GM23338 (cell line): ENCODE measurements around the gene CD2. TPM values are rescaled to one million over a fixed set of nuclear protein-coding genes. Genes with fewer than 3 reads are reported as not detected.

Experiments
- ATAC-seq: fragments of 200-7000 bp; cut with Tn5 transposase; 3 replicates; pipeline ENCODE4 v1.9.1; 2020
- DNase-seq: peaks from one replicate; pipeline ENCODE4 v3.0.0-alpha.2; 2015; ENCODE audit warnings: low spot score
- H2AFZ ChIP-seq: fragments of 200-600 bp; sonication (generic); 2 replicates; pipeline ENCODE4 v1.8.0; 2016; ENCODE audit warnings: antibody characterized with exemption, mild to moderate bottlenecking, moderate library complexity
- H3F3A ChIP-seq: fragments of 200-600 bp; sonication (generic); replicated peaks from 2 replicates; pipeline ENCODE4 v1.8.0; 2017; ENCODE audit warnings: antibody characterized with exemption, mixed run types, low read depth
- H3K27ac ChIP-seq: fragments of 200-600 bp; sonication (generic); 2 replicates; pipeline ENCODE4 v1.6.1; 2016; ENCODE audit warnings: low read depth
- H3K27me3 ChIP-seq: fragments of 200-600 bp; sonication (generic); 2 replicates; pipeline ENCODE4 v1.8.0; 2016; ENCODE audit warnings: mild to moderate bottlenecking, mixed run types, moderate library complexity; ENCODE audit not compliant: insufficient read depth
- H3K36me3 ChIP-seq: fragments of 200-600 bp; sonication (generic); 2 replicates; pipeline ENCODE4 v1.8.0; 2016; ENCODE audit warnings: mild to moderate bottlenecking; ENCODE audit not compliant: insufficient read depth
- H3K4me1 ChIP-seq: fragments of 200-600 bp; sonication (generic); 2 replicates; pipeline ENCODE4 v1.8.0; 2016; ENCODE audit warnings: mild to moderate bottlenecking, moderate library complexity; ENCODE audit not compliant: insufficient read depth
- H3K4me2 ChIP-seq: fragments of 200-600 bp; sonication (generic); 2 replicates; pipeline ENCODE4 v1.7.1; 2017; ENCODE audit warnings: mixed run types
- H3K4me3 ChIP-seq: fragments of 200-600 bp; sonication (generic); 2 replicates; pipeline ENCODE4 v1.6.1; 2016; ENCODE audit warnings: mixed run types
- H3K79me2 ChIP-seq: fragments of 200-600 bp; sonication (generic); replicated peaks from 2 replicates; pipeline ENCODE4 v1.8.0; 2017; ENCODE audit warnings: mild to moderate bottlenecking; ENCODE audit not compliant: insufficient read depth
- H3K9me2 ChIP-seq: fragments of 200-600 bp; sonication (generic); 2 replicates; pipeline ENCODE4 v1.8.0; 2017; ENCODE audit not compliant: insufficient read depth
- H4K20me1 ChIP-seq: fragments of 200-600 bp; sonication (generic); replicated peaks from 2 replicates; pipeline ENCODE4 v1.8.0; 2017; ENCODE audit warnings: mild to moderate bottlenecking; ENCODE audit not compliant: insufficient read depth
- H3K27ac Mint-ChIP-seq: 2 replicates; pipeline ENCODE4 v1.8.0; 2020; ENCODE audit warnings: inconsistent platforms, mild to moderate bottlenecking, moderate library complexity, mixed read lengths
- H3K27me3 Mint-ChIP-seq: 3 replicates; pipeline ENCODE4 v1.8.0; 2022; ENCODE audit warnings: low read depth, mild to moderate bottlenecking, moderate library complexity, mixed read lengths, inconsistent platforms; ENCODE audit not compliant: insufficient read depth, poor library complexity
- H3K36me3 Mint-ChIP-seq: 3 replicates; pipeline ENCODE4 v1.8.0; 2021; ENCODE audit warnings: low read depth, mild to moderate bottlenecking, inconsistent platforms, moderate library complexity, mixed read lengths
- H3K4me1 Mint-ChIP-seq: 3 replicates; pipeline ENCODE4 v1.8.0; 2020; ENCODE audit warnings: mild to moderate bottlenecking, inconsistent platforms, mixed read lengths
- H3K4me3 Mint-ChIP-seq: 3 replicates; pipeline ENCODE4 v1.8.0; 2021; ENCODE audit warnings: moderate library complexity, mild to moderate bottlenecking, inconsistent platforms, mixed read lengths
- H3K9me3 Mint-ChIP-seq: 3 replicates; pipeline ENCODE4 v1.8.0; 2020; ENCODE audit warnings: moderate library complexity, mild to moderate bottlenecking, inconsistent platforms, mixed read lengths
- CREB1 ChIP-seq: fragments of 250-450 bp; sonication (Bioruptor Pico); IDR thresholded peaks from 2 replicates; pipeline ENCODE4 v1.5.0; 2020; ENCODE audit warnings: low read depth, mild to moderate bottlenecking, moderate library complexity
- CTCF ChIP-seq, 2 experiments: fragments of 200-600 bp in 1 of 2; sonication (generic) in 1 of 2; conservative IDR thresholded peaks; 2 replicates each; pipeline versions ENCODE4 v1.5.1 to v1.6.1; 2016 to 2017; ENCODE audit warnings: antibody characterized with exemption in 2 of 2, low read depth in 2 of 2, mild to moderate bottlenecking in 2 of 2, moderate library complexity in 1 of 2
- EZH2 ChIP-seq: fragments of 200-600 bp; sonication (generic); IDR thresholded peaks from one replicate; pipeline ENCODE4 v1.8.0; 2017; ENCODE audit warnings: antibody characterized with exemption, mild to moderate bottlenecking, low read depth; ENCODE audit not compliant: unreplicated experiment
- EZH2phosphoT487 ChIP-seq: fragments of 200-600 bp; sonication (generic); IDR thresholded peaks from one replicate; pipeline ENCODE4 v1.8.1; 2018; ENCODE audit warnings: antibody characterized with exemption; ENCODE audit not compliant: unreplicated experiment
- JUNB ChIP-seq: IDR thresholded peaks from one replicate; pipeline ENCODE4 v1.6.1; 2016; ENCODE audit warnings: antibody characterized with exemption; ENCODE audit not compliant: unreplicated experiment
- NANOG ChIP-seq: IDR thresholded peaks from 2 replicates; pipeline ENCODE4 v1.6.1; 2016; ENCODE audit warnings: antibody characterized with exemption, borderline replicate concordance
- POLR2AphosphoS5 ChIP-seq: IDR thresholded peaks from 2 replicates; pipeline ENCODE4 v1.6.1; 2016; ENCODE audit warnings: antibody characterized with exemption, low read depth
- REST ChIP-seq: IDR thresholded peaks from one replicate; pipeline ENCODE4 v1.6.1; 2018; ENCODE audit warnings: antibody characterized with exemption; ENCODE audit not compliant: unreplicated experiment
- STAT1 ChIP-seq: IDR thresholded peaks from one replicate; pipeline ENCODE4 v1.6.1; 2016; ENCODE audit warnings: antibody characterized with exemption; ENCODE audit not compliant: unreplicated experiment
- ZNF114 ChIP-seq: fragments of 250-450 bp; sonication (Bioruptor Pico); IDR thresholded peaks from 2 replicates; pipeline ENCODE4 v1.5.0; 2020; ENCODE audit warnings: mild to moderate bottlenecking, moderate library complexity
- ZNF331 ChIP-seq: fragments of 250-450 bp; sonication (Bioruptor Pico); IDR thresholded peaks from 2 replicates; pipeline ENCODE4 v1.5.0; 2020; ENCODE audit warnings: low read depth, mild to moderate bottlenecking, moderate library complexity
- polyA plus RNA-seq: library from polyadenylated mRNA; unstranded; fragments of >200 nt; fragmentation: Nextera tagmentation; extraction: Ambion mirVana; gene quantifications from 2 replicates; pipeline ENCODE4 v1.2.1, GENCODE V29; 2016
- total RNA-seq: library from RNA; depleted of rRNA; stranded (reverse); fragments of >200 nt; shearing (Covaris generic); gene quantifications from 2 replicates; pipeline ENCODE4 v1.2.3, GENCODE V29; 2014

CD2 gene
- total and polyA plus RNA-seq, 2 experiments from 2014 or later, result not detected

GRCh38 chr1:116767782-116768382 lies 13.7 kb downstream of the CD2 start:
- no peak for DNase-seq
- no peaks in the 10 kb centered on the region for H3F3A ChIP-seq
- no peaks in the 10 kb centered on the region for H3K4me1 ChIP-seq
- H3K9me2 ChIP-seq, result peaks cover 6% of the 10 kb centered on the region; the same call in 1 of the 2 replicates
- Mint-ChIP-seq H3K36me3 (no peaks in the 10 kb centered on the region; the same call in 2 of the 3 replicates), H3K27ac (no peak overlapping the region), H3K9me3 (peaks cover 2% of the 10 kb centered on the region), H3K4me1 (peaks cover 4% of the 10 kb centered on the region), H3K27me3 (peaks cover 11% of the 10 kb centered on the region), H3K4me3 (no peak overlapping the region)
- H2AFZ ChIP-seq, result 0 out of 2 replicates have a peak overlapping the region, but pooled peaks have one; percentile 7
- ATAC-seq, result no peak
- no peaks in the 10 kb centered on the region for H3K79me2 ChIP-seq
- no peaks in the 10 kb centered on the region for H3K27me3 ChIP-seq
- no peak overlapping the region for H3K27ac ChIP-seq
- H4K20me1 ChIP-seq, result no peaks in the 10 kb centered on the region
- no peak overlapping the region for H3K4me3 ChIP-seq
- H3K36me3 ChIP-seq, result no peaks in the 10 kb centered on the region
- H3K4me2 ChIP-seq, result no peak overlapping the region
- TF ChIP-seq STAT1, result no peak
- TF ChIP-seq JUNB, result no peak
- TF ChIP-seq POLR2AphosphoS5, result no peak
- no peak for TF ChIP-seq REST
- no peak for TF ChIP-seq CTCF (conservative IDR thresholded peaks at IDR 0.05; ENCODE audit: low read depth in 2 of 2)
- no peak for TF ChIP-seq EZH2phosphoT487

DNA sequence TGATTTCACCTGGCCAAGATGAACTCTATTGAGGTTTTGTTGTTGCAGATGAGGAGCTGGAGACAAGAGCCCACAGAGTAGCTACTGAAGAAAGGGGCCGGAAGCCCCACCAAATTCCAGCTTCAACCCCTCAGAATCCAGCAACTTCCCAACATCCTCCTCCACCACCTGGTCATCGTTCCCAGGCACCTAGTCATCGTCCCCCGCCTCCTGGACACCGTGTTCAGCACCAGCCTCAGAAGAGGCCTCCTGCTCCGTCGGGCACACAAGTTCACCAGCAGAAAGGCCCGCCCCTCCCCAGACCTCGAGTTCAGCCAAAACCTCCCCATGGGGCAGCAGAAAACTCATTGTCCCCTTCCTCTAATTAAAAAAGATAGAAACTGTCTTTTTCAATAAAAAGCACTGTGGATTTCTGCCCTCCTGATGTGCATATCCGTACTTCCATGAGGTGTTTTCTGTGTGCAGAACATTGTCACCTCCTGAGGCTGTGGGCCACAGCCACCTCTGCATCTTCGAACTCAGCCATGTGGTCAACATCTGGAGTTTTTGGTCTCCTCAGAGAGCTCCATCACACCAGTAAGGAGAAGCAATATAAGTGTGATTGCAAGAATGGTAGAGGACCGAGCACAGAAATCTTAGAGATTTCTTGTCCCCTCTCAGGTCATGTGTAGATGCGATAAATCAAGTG lies 14.3 kb downstream of the CD2 start:
- Mint-ChIP-seq H3K4me3 (no peak overlapping the region), H3K9me3 (peaks cover 2% of the 10 kb centered on the region), H3K27ac (no peak overlapping the region), H3K36me3 (no peaks in the 10 kb centered on the region; the same call in 2 of the 3 replicates), H3K4me1 (no peaks in the 10 kb centered on the region; the same call in 2 of the 3 replicates), H3K27me3 (peaks cover 11% of the 10 kb centered on the region)
- Histone ChIP-seq H2AFZ (peak overlapping the region; percentile 10; the same call in 1 of the 2 replicates), H3K27me3 (no peaks in the 10 kb centered on the region), H3K27ac (no peak overlapping the region), H3F3A (no peaks in the 10 kb centered on the region), H3K36me3 (no peaks in the 10 kb centered on the region), H3K9me2 (0 out of 2 replicates have a peak, but pooled peaks cover 4% of the 10 kb centered on the region), H3K79me2 (no peaks in the 10 kb centered on the region), H3K4me3 (no peak overlapping the region), H4K20me1 (no peaks in the 10 kb centered on the region), H3K4me1 (no peaks in the 10 kb centered on the region), H3K4me2 (no peak overlapping the region)
- DNase-seq, result no peak
- no peak for ATAC-seq
- TF ChIP-seq POLR2AphosphoS5, result no peak
- TF ChIP-seq EZH2, result no peak
- TF ChIP-seq EZH2phosphoT487, result no peak
- TF ChIP-seq CREB1 (CRISPR knock-in tag), result no peak
- no peak for TF ChIP-seq ZNF331 (CRISPR knock-in tag)
- TF ChIP-seq ZNF114 (CRISPR knock-in tag), result no peak
- TF ChIP-seq CTCF (conservative IDR thresholded peaks at IDR 0.05; ENCODE audit: low read depth in 2 of 2), result no peak
- TF ChIP-seq STAT1, result no peak
- no peak for TF ChIP-seq REST
- no peak for TF ChIP-seq NANOG
- no peak for TF ChIP-seq JUNB
